Ovary (tissue), 3 donors: ENCODE results near the gene CCDC78.

ENCODE experiments used
- POLR2A ChIP-seq: fragments of 450-650 bp; IDR thresholded peaks from one replicate; pipeline ENCODE4 v1.6.1; 2017; ENCODE audit warnings: antibody characterized with exemption, mild to moderate bottlenecking, moderate library complexity
- TF ChIP-seq, protein P1 (sequence below), 3 donors: fragments of 450-650 bp in 2 of 3; fragments of 200-600 bp in 1 of 3; IDR thresholded peaks; one replicate each; pipeline versions ENCODE4 v1.5.1 to v1.8.0; 2016 to 2022; ENCODE audit warnings: antibody characterized with exemption in 3 of 3, mild to moderate bottlenecking in 1 of 3
- donor health status: DM: no; HTN: no; CAD: no.

DNA sequence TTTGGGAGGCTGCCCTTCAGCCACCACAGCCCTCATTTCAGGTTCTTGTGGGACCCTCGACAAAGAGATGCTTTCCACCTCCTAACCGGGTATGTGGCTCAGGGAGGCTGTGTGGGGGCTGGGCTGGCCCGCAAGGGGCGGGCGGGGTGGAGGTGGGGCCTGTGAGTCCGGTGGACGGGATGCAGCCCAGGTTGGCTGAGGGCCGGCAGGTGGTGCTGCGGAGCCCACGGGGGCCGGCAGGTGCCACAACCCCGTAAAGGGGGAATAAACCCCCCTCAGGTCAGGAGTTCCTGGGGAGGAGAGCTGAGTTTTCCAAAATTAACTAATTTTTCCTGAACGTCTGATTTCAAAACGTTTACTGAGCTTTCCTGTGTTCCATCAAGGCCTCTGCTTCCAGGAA, 19.5 kb upstream of the CCDC78 start:
- TF ChIP-seq, protein P1, sequence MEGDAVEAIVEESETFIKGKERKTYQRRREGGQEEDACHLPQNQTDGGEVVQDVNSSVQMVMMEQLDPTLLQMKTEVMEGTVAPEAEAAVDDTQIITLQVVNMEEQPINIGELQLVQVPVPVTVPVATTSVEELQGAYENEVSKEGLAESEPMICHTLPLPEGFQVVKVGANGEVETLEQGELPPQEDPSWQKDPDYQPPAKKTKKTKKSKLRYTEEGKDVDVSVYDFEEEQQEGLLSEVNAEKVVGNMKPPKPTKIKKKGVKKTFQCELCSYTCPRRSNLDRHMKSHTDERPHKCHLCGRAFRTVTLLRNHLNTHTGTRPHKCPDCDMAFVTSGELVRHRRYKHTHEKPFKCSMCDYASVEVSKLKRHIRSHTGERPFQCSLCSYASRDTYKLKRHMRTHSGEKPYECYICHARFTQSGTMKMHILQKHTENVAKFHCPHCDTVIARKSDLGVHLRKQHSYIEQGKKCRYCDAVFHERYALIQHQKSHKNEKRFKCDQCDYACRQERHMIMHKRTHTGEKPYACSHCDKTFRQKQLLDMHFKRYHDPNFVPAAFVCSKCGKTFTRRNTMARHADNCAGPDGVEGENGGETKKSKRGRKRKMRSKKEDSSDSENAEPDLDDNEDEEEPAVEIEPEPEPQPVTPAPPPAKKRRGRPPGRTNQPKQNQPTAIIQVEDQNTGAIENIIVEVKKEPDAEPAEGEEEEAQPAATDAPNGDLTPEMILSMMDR (IDR thresholded peaks at IDR 0.05), result no peak
- no peak for TF ChIP-seq POLR2A
